GM23248 (cell line): ENCODE measurements around the gene FMNL3.

Experiments used
- EZH2 ChIP-seq: fragments of 200-600 bp; sonication (generic); IDR thresholded peaks from 2 replicates; pipeline ENCODE4 v1.6.1; 2018; ENCODE audit warnings: antibody characterized with exemption, mild to moderate bottlenecking; ENCODE audit not compliant: insufficient read depth, poor library complexity, severe bottlenecking
- EZH2phosphoT487 ChIP-seq: fragments of 200-600 bp; sonication (generic); IDR thresholded peaks from 2 replicates; pipeline ENCODE4 v1.6.1; 2018; ENCODE audit warnings: antibody characterized with exemption, moderate library complexity, mild to moderate bottlenecking, low read depth; ENCODE audit not compliant: insufficient read depth

DNA sequence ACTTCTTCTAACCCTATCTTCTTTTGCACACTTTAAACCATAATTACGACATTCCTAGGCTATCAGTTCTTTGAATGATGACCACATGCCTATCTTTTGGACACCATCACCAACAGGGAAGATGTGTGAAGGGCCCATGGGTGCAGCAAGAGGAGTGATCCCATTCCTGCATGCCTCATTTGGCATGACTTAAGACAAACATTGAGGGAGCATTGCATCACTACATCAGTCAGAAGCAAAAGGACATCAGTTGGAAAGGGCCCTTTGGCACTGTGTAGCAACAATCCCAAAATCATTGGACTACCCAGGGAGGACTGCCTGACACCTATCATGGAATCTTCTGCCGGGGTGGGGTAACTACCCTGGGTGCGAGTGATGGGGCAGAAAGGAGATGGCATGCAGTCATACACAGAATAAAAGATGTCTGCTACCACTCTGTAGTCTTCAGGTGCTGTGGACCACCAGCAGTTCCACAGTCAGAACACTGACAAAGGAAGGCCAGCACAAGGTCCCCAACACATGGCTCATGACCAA lies 23.4 kb upstream of the FMNL3 start:
- TF ChIP-seq EZH2 = no peak
- TF ChIP-seq EZH2phosphoT487 = no peak
